GM23338 (cell line): ENCODE results near the gene CD302. TPM values are rescaled to one million over a fixed set of nuclear protein-coding genes. Genes with fewer than 3 reads are reported as not detected.
A peak's percentile ranks its signal among the peaks of the same experiment; 100 is the strongest.

Source experiments
- ATAC-seq: fragments of 200-7000 bp; cut with Tn5 transposase; 3 replicates; pipeline ENCODE4 v1.9.1; 2020
- DNase-seq: peaks from one replicate; pipeline ENCODE4 v3.0.0-alpha.2; 2015; ENCODE audit warnings: low spot score
- H2AFZ ChIP-seq: fragments of 200-600 bp; sonication (generic); 2 replicates; pipeline ENCODE4 v1.8.0; 2016; ENCODE audit warnings: antibody characterized with exemption, mild to moderate bottlenecking, moderate library complexity
- H3F3A ChIP-seq: fragments of 200-600 bp; sonication (generic); replicated peaks from 2 replicates; pipeline ENCODE4 v1.8.0; 2017; ENCODE audit warnings: antibody characterized with exemption, mixed run types, low read depth
- H3K27ac ChIP-seq: fragments of 200-600 bp; sonication (generic); 2 replicates; pipeline ENCODE4 v1.6.1; 2016; ENCODE audit warnings: low read depth
- H3K27me3 ChIP-seq: fragments of 200-600 bp; sonication (generic); 2 replicates; pipeline ENCODE4 v1.8.0; 2016; ENCODE audit warnings: mild to moderate bottlenecking, mixed run types, moderate library complexity; ENCODE audit not compliant: insufficient read depth
- H3K36me3 ChIP-seq: fragments of 200-600 bp; sonication (generic); 2 replicates; pipeline ENCODE4 v1.8.0; 2016; ENCODE audit warnings: mild to moderate bottlenecking; ENCODE audit not compliant: insufficient read depth
- H3K4me1 ChIP-seq: fragments of 200-600 bp; sonication (generic); 2 replicates; pipeline ENCODE4 v1.8.0; 2016; ENCODE audit warnings: mild to moderate bottlenecking, moderate library complexity; ENCODE audit not compliant: insufficient read depth
- H3K4me2 ChIP-seq: fragments of 200-600 bp; sonication (generic); 2 replicates; pipeline ENCODE4 v1.7.1; 2017; ENCODE audit warnings: mixed run types
- H3K4me3 ChIP-seq: fragments of 200-600 bp; sonication (generic); 2 replicates; pipeline ENCODE4 v1.6.1; 2016; ENCODE audit warnings: mixed run types
- H3K79me2 ChIP-seq: fragments of 200-600 bp; sonication (generic); replicated peaks from 2 replicates; pipeline ENCODE4 v1.8.0; 2017; ENCODE audit warnings: mild to moderate bottlenecking; ENCODE audit not compliant: insufficient read depth
- H3K9me2 ChIP-seq: fragments of 200-600 bp; sonication (generic); 2 replicates; pipeline ENCODE4 v1.8.0; 2017; ENCODE audit not compliant: insufficient read depth
- H4K20me1 ChIP-seq: fragments of 200-600 bp; sonication (generic); replicated peaks from 2 replicates; pipeline ENCODE4 v1.8.0; 2017; ENCODE audit warnings: mild to moderate bottlenecking; ENCODE audit not compliant: insufficient read depth
- H3K27ac Mint-ChIP-seq: 2 replicates; pipeline ENCODE4 v1.8.0; 2020; ENCODE audit warnings: inconsistent platforms, mild to moderate bottlenecking, moderate library complexity, mixed read lengths
- H3K27me3 Mint-ChIP-seq: 3 replicates; pipeline ENCODE4 v1.8.0; 2022; ENCODE audit warnings: low read depth, mild to moderate bottlenecking, moderate library complexity, mixed read lengths, inconsistent platforms; ENCODE audit not compliant: insufficient read depth, poor library complexity
- H3K36me3 Mint-ChIP-seq: 3 replicates; pipeline ENCODE4 v1.8.0; 2021; ENCODE audit warnings: low read depth, mild to moderate bottlenecking, inconsistent platforms, moderate library complexity, mixed read lengths
- H3K4me1 Mint-ChIP-seq: 3 replicates; pipeline ENCODE4 v1.8.0; 2020; ENCODE audit warnings: mild to moderate bottlenecking, inconsistent platforms, mixed read lengths
- H3K4me3 Mint-ChIP-seq: 3 replicates; pipeline ENCODE4 v1.8.0; 2021; ENCODE audit warnings: moderate library complexity, mild to moderate bottlenecking, inconsistent platforms, mixed read lengths
- H3K9me3 Mint-ChIP-seq: 3 replicates; pipeline ENCODE4 v1.8.0; 2020; ENCODE audit warnings: moderate library complexity, mild to moderate bottlenecking, inconsistent platforms, mixed read lengths
- CREB1 ChIP-seq: fragments of 250-450 bp; sonication (Bioruptor Pico); IDR thresholded peaks from 2 replicates; pipeline ENCODE4 v1.5.0; 2020; ENCODE audit warnings: low read depth, mild to moderate bottlenecking, moderate library complexity
- CTCF ChIP-seq, 2 experiments: fragments of 200-600 bp in 1 of 2; sonication (generic) in 1 of 2; conservative IDR thresholded peaks; 2 replicates each; pipeline versions ENCODE4 v1.5.1 to v1.6.1; 2016 to 2017; ENCODE audit warnings: antibody characterized with exemption in 2 of 2, low read depth in 2 of 2, mild to moderate bottlenecking in 2 of 2, moderate library complexity in 1 of 2
- EZH2 ChIP-seq: fragments of 200-600 bp; sonication (generic); IDR thresholded peaks from one replicate; pipeline ENCODE4 v1.8.0; 2017; ENCODE audit warnings: antibody characterized with exemption, mild to moderate bottlenecking, low read depth; ENCODE audit not compliant: unreplicated experiment
- EZH2phosphoT487 ChIP-seq: fragments of 200-600 bp; sonication (generic); IDR thresholded peaks from one replicate; pipeline ENCODE4 v1.8.1; 2018; ENCODE audit warnings: antibody characterized with exemption; ENCODE audit not compliant: unreplicated experiment
- JUNB ChIP-seq: IDR thresholded peaks from one replicate; pipeline ENCODE4 v1.6.1; 2016; ENCODE audit warnings: antibody characterized with exemption; ENCODE audit not compliant: unreplicated experiment
- NANOG ChIP-seq: IDR thresholded peaks from 2 replicates; pipeline ENCODE4 v1.6.1; 2016; ENCODE audit warnings: antibody characterized with exemption, borderline replicate concordance
- POLR2AphosphoS5 ChIP-seq: IDR thresholded peaks from 2 replicates; pipeline ENCODE4 v1.6.1; 2016; ENCODE audit warnings: antibody characterized with exemption, low read depth
- ZNF114 ChIP-seq: fragments of 250-450 bp; sonication (Bioruptor Pico); IDR thresholded peaks from 2 replicates; pipeline ENCODE4 v1.5.0; 2020; ENCODE audit warnings: mild to moderate bottlenecking, moderate library complexity
- ZNF331 ChIP-seq: fragments of 250-450 bp; sonication (Bioruptor Pico); IDR thresholded peaks from 2 replicates; pipeline ENCODE4 v1.5.0; 2020; ENCODE audit warnings: low read depth, mild to moderate bottlenecking, moderate library complexity
- ZNF462 ChIP-seq: fragments of 250-450 bp; sonication (Bioruptor Pico); IDR thresholded peaks from 2 replicates; pipeline ENCODE4 v1.5.0; 2020; ENCODE audit warnings: mild to moderate bottlenecking, moderate library complexity
- polyA plus RNA-seq: library from polyadenylated mRNA; unstranded; fragments of >200 nt; fragmentation: Nextera tagmentation; extraction: Ambion mirVana; gene quantifications from 2 replicates; pipeline ENCODE4 v1.2.1, GENCODE V29; 2016
- total RNA-seq: library from RNA; depleted of rRNA; stranded (reverse); fragments of >200 nt; shearing (Covaris generic); gene quantifications from 2 replicates; pipeline ENCODE4 v1.2.3, GENCODE V29; 2014

CD302 gene
- total and polyA plus RNA-seq, 2 experiments from 2014 or later = 1.6 to 1.9 TPM

GRCh38 chr2:159755014-159755413 lies 43.0 kb downstream of the CD302 start (continued):
- TF ChIP-seq ZNF462 (CRISPR knock-in tag) = no peak
- TF ChIP-seq CREB1 (CRISPR knock-in tag) = no peak

GRCh38 chr2:159753797-159754196 lies 44.2 kb downstream of the CD302 start:
- H3K27ac ChIP-seq = 0 out of 2 replicates have a peak overlapping the region, but pooled peaks have one; percentile 27
- TF ChIP-seq CTCF (conservative IDR thresholded peaks at IDR 0.05; ENCODE audit: low read depth in 2 of 2) = no peak
- no peak for TF ChIP-seq POLR2AphosphoS5
- no peak for TF ChIP-seq EZH2
- no peak for TF ChIP-seq EZH2phosphoT487
- TF ChIP-seq ZNF331 = no peak
- TF ChIP-seq ZNF114 (CRISPR knock-in tag) = no peak
- TF ChIP-seq JUNB = no peak
- TF ChIP-seq NANOG = no peak
- no peak for TF ChIP-seq CREB1 (CRISPR knock-in tag)

More at GRCh38 chr2:159753797-159754196, 44.2 kb downstream of the CD302 start:
- no peaks in the 10 kb centered on the region for H3K9me3 Mint-ChIP-seq
- DNase-seq (no peak), ATAC-seq (no peak)
- peaks cover 19% of the 10 kb centered on the region for H4K20me1 ChIP-seq
- no peaks in the 10 kb centered on the region; the same call in 2 of the 3 replicates for H3K4me1 Mint-ChIP-seq
- peaks cover 81% of the 10 kb centered on the region for H3K79me2 ChIP-seq
- no peak overlapping the region for H3K4me3 ChIP-seq
- no peak overlapping the region for H3K4me3 Mint-ChIP-seq
- peaks cover 14% of the 10 kb centered on the region for H3K36me3 ChIP-seq
- H3K27me3 Mint-ChIP-seq = no peaks in the 10 kb centered on the region
- H3K27me3 ChIP-seq = no peaks in the 10 kb centered on the region
- H2AFZ ChIP-seq = no peak overlapping the region
- H3F3A ChIP-seq = no peaks in the 10 kb centered on the region; the same call in 1 of the 2 replicates
- H3K36me3 Mint-ChIP-seq = peaks cover 52% of the 10 kb centered on the region
- no peak overlapping the region for H3K4me2 ChIP-seq
- no peaks in the 10 kb centered on the region for H3K9me2 ChIP-seq
- no peak overlapping the region for H3K27ac Mint-ChIP-seq
- no peaks in the 10 kb centered on the region for H3K4me1 ChIP-seq
